LNCAP (cell line): ENCODE results near the gene HOXB1.

Source experiments
- CTCF ChIP-seq: fragments of 450-650 bp; IDR thresholded peaks from 2 replicates; pipeline ENCODE4 v1.5.1; 2017; ENCODE audit warnings: mild to moderate bottlenecking

The HOXB1 gene

GRCh38 chr17:48570325-48571023 is 39.7 kb upstream of the HOXB1 start:
- no peak for TF ChIP-seq CTCF

GRCh38 chr17:48569674-48570324 is 39.0 kb upstream of the HOXB1 start:
- TF ChIP-seq CTCF = no peak

GRCh38 chr17:48569240-48569582 is 38.4 kb upstream of the HOXB1 start:
- TF ChIP-seq CTCF = no peak

- no peak for TF ChIP-seq CTCF
These were observed 37.9 kb upstream of the HOXB1 start for GRCh38 chr17:48568499-48569239.

GRCh38 chr17:48567646-48568354 is 37.0 kb upstream of the HOXB1 start:
- TF ChIP-seq CTCF = no peak

GRCh38 chr17:48567209-48567608 is 36.4 kb upstream of the HOXB1 start:
- TF ChIP-seq CTCF = no peak

GRCh38 chr17:48566717-48567116 is 35.9 kb upstream of the HOXB1 start:
- TF ChIP-seq CTCF = no peak
